A549 (cell line): ENCODE results near the gene HSPBAP1. TPM values are rescaled to one million over a fixed set of nuclear protein-coding genes. Genes with fewer than 3 reads are reported as not detected.

ENCODE experiments used
- ATAC-seq, 2 experiments: fragments of 200-7000 bp in 1 of 2; fragments of >200 bp in 1 of 2; cut with Nextera tagmentation in 1 of 2; cut with Tn5 transposase in 1 of 2; 3 replicates each; pipeline versions ENCODE4 v1.8.0 to v1.9.1; 2018 to 2020; ENCODE audit warnings: mild to moderate bottlenecking in 1 of 2, moderate library complexity in 1 of 2
- CTCF ChIA-PET: fragments of 300-600 bp; sonication (Branson Sonifier 250); formaldehyde crosslinking; extraction: SDS; loops from one replicate; lab custom pipeline; 2021; ENCODE audit warnings: antibody characterized with exemption, inconsistent platforms; lab: Yijun Ruan, JAX
- POLR2A ChIA-PET: fragments of 350-600 bp; formaldehyde crosslinking; extraction: SDS; loops from one replicate; lab custom pipeline; 2021; ENCODE audit warnings: antibody characterized with exemption, inconsistent platforms; lab: Yijun Ruan, JAX
- DNase-seq, 2 experiments: peaks; one replicate each; pipeline versions ENCODE4 v3.0.0 to v3.0.0-alpha.2; 2011 to 2016; ENCODE audit warnings: low read depth in 1 of 2, low spot score in 1 of 2
- FAIRE-seq: peaks from 2 replicates; lab custom pipeline; 2011; peaks lifted over from hg19 to GRCh38; lab: Jason Lieb, UNC
- H3K27ac ChIP-seq, 2 experiments: fragments of >200 bp; sonication (Bioruptor Twin); formaldehyde crosslinking; 3 replicates each; pipeline ENCODE4 v1.5.1; 2016 to 2017
- H3K4me1 ChIP-seq: fragments of >200 bp; sonication (Bioruptor Twin); formaldehyde crosslinking; 3 replicates; pipeline ENCODE4 v1.6.1; 2016
- H3K4me2 ChIP-seq: fragments of >200 bp; sonication (Bioruptor Twin); formaldehyde crosslinking; 3 replicates; pipeline ENCODE4 v1.6.1; 2016
- H3K4me3 ChIP-seq: fragments of >200 bp; sonication (Bioruptor Twin); formaldehyde crosslinking; 3 replicates; pipeline ENCODE4 v1.5.1; 2016
- H3K9me3 ChIP-seq: fragments of >200 bp; sonication (Bioruptor Twin); formaldehyde crosslinking; 3 replicates; pipeline ENCODE4 v1.6.1; 2016
- BHLHE40 ChIP-seq: IDR thresholded peaks from 2 replicates; pipeline ENCODE4 v1.6.1; 2012; ENCODE audit warnings: low read depth, low read length, inconsistent platforms
- CEBPB ChIP-seq, 2 experiments: fragments of >200 bp in 1 of 2; sonication (Bioruptor Twin) in 1 of 2; formaldehyde crosslinking in 1 of 2; IDR thresholded peaks; 2 replicates each; pipeline ENCODE4 v1.6.1; 2012 to 2016
- CHD4 ChIP-seq: fragments of 200-600 bp; sonication (generic); IDR thresholded peaks from 2 replicates; pipeline ENCODE4 v1.6.1; 2016; ENCODE audit warnings: antibody characterized with exemption, mild to moderate bottlenecking, borderline replicate concordance
- EHMT2 ChIP-seq: fragments of 200-600 bp; sonication (generic); IDR thresholded peaks from 2 replicates; pipeline ENCODE4 v1.6.1; 2016; ENCODE audit warnings: antibody characterized with exemption, low read depth, mild to moderate bottlenecking, moderate library complexity
- FOSL2 ChIP-seq, 2 experiments: fragments of 450-650 bp in 1 of 2; fragments of >200 bp in 1 of 2; sonication (Bioruptor Twin) in 1 of 2; formaldehyde crosslinking; IDR thresholded peaks; 2 replicates each; pipeline versions ENCODE4 v1.5.0 to v1.6.1; 2016 to 2020; ENCODE audit warnings: mild to moderate bottlenecking in 1 of 2, moderate library complexity in 1 of 2
- HEYL ChIP-seq: fragments of 250-450 bp; sonication (Bioruptor Pico); IDR thresholded peaks from 2 replicates; pipeline ENCODE4 v1.8.0; 2021; ENCODE audit warnings: mild to moderate bottlenecking, moderate library complexity
- HMGXB4 ChIP-seq: fragments of 250-450 bp; sonication (Bioruptor Pico); IDR thresholded peaks from 2 replicates; pipeline ENCODE4 v1.5.0; 2021; ENCODE audit warnings: mild to moderate bottlenecking, moderate library complexity, borderline replicate concordance
- JUN ChIP-seq, 2 experiments: fragments of >200 bp; sonication (Bioruptor Twin); formaldehyde crosslinking; IDR thresholded peaks; 2 replicates in 1 of 2; 3 replicates in 1 of 2; pipeline ENCODE4 v1.6.1; 2016 to 2017
- MAFK ChIP-seq: fragments of 450-650 bp; IDR thresholded peaks from 2 replicates; pipeline ENCODE4 v1.6.1; 2014; ENCODE audit not compliant: partially characterized antibody
- MAX ChIP-seq: IDR thresholded peaks from 2 replicates; pipeline ENCODE4 v1.6.1; 2012
- MAZ ChIP-seq: fragments of 150-350 bp; IDR thresholded peaks from 2 replicates; pipeline ENCODE4 v1.6.1; 2014; ENCODE audit warnings: antibody characterized with exemption, low read depth, low read length, borderline replicate concordance
- PHF8 ChIP-seq: fragments of 200-600 bp; sonication (generic); IDR thresholded peaks from 2 replicates; pipeline ENCODE4 v1.6.1; 2016; ENCODE audit warnings: low read depth, mild to moderate bottlenecking, antibody characterized with exemption, moderate library complexity, borderline replicate concordance
- SREBF2 ChIP-seq: fragments of 450-650 bp; IDR thresholded peaks from 2 replicates; pipeline ENCODE4 v1.6.1; 2014; ENCODE audit warnings: mild to moderate bottlenecking, moderate library complexity
- ZNF302 ChIP-seq: fragments of 250-450 bp; sonication (Bioruptor Pico); IDR thresholded peaks from 2 replicates; pipeline ENCODE4 v1.9.0; 2021; ENCODE audit warnings: inconsistent platforms, mild to moderate bottlenecking, moderate library complexity
- ZSCAN20 ChIP-seq: fragments of 250-450 bp; sonication (Bioruptor Pico); IDR thresholded peaks from 2 replicates; pipeline ENCODE4 v1.8.0; 2022; ENCODE audit warnings: mild to moderate bottlenecking, moderate library complexity
- WGBS: methylation state at CpG from one replicate; pipeline ENCODE4 v1.1.6; 2017; ENCODE audit errors: missing lambda C conversion rate; 5-methylcytosine and 5-hydroxymethylcytosine counted together
- polyA plus RNA-seq, 4 experiments: library from polyadenylated mRNA; depleted of rRNA in 3 of 4; stranded (reverse); fragments of >200 nt; fragmentation: RNase III in 1 of 4; extraction: RNeasy Plus Mini Kit Qiagen cat#74134 plus additional on column Dnase treatment in 1 of 4; gene quantifications; 2 replicates in 3 of 4; 3 replicates in 1 of 4; pipeline ENCODE4 v1.2.3, GENCODE V29; 2011 to 2017

The HSPBAP1 gene
- polyA plus RNA-seq, 2 of the 4 experiments (the other 2 are of a cell fraction) = 6.3 to 9.2 TPM

- POLR2A ChIA-PET = no interaction called here
- peak in 1 of 2 experiments; percentile 13 for DNase-seq
- TF ChIP-seq CHD4 (no peak), CEBPB (IDR thresholded peaks at IDR 0.05) (no peak), PHF8 (no peak), JUN (IDR thresholded peaks at IDR 0.05) (no peak), ZNF302 (no peak), MAFK (no peak), HMGXB4 (CRISPR knock-in tag) (no peak), SREBF2 (no peak), ZSCAN20 (no peak), HEYL (CRISPR knock-in tag) (no peak), MAZ (no peak), MAX (no peak)
- TF ChIP-seq, all 56 proteins: peak for 0
Measured at GRCh38 chr3:122691195-122691594, 102.4 kb downstream of the HSPBAP1 start.

DNA sequence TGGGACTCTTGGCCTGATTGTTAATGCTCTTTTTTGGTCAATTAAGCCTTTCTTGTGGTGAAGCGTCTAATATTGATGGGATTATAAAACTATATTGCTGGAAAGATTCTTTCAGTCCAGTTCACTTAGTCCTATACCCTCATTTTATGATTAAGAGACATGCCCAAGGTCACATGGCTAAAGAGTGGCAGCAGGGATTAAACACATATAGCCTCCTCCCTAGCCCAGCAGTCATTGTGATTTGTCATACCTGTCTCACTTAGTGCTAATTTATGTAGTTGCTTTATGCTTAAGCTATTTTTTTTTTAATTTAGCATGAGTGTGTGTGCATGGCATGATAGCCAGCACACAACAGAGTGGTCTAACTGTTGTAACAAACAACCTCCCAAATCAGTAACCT, 103.5 kb downstream of the HSPBAP1 start:
- ATAC-seq (no peak), DNase-seq (no peak), FAIRE-seq (no peak)
- Histone ChIP-seq H3K4me2 (no peak overlapping the region), H3K4me1 (peaks cover 21% of the 10 kb centered on the region), H3K4me3 (no peak overlapping the region), H3K27ac (0 out of 6 replicates have a peak overlapping the region, but pooled peaks of 1 of the 2 experiments have one; percentile 6), H3K9me3 (no peaks in the 10 kb centered on the region)
- TF ChIP-seq EHMT2 (no peak), BHLHE40 (no peak), FOSL2 (IDR thresholded peaks at IDR 0.05) (no peak), FOSL2 (CRISPR knock-in tag; IDR thresholded peaks at IDR 0.05) (no peak)
- ChIA-PET CTCF (interaction anchor here (0.8 to 2.6 kb wide), 3 partner anchors 11 to 231 kb away, joined by 3 to 10 read pairs (median 3); no protein-coding TSS in a partner anchor), POLR2A (no interaction called here)
- 96% methylated on average over 1 of the region's 1 CpG for WGBS

More at GRCh38 chr3:122691195-122691594, 102.4 kb downstream of the HSPBAP1 start:
- no peak overlapping the region for H3K4me3 ChIP-seq
- H3K27ac ChIP-seq = 0 out of 6 replicates have a peak overlapping the region, but pooled peaks of 1 of the 2 experiments have one; percentile 13
- WGBS = 61% methylated on average over 4 of the region's 4 CpGs
- peaks cover 21% of the 10 kb centered on the region for H3K4me1 ChIP-seq
- no peak for FAIRE-seq
- H3K4me2 ChIP-seq = peak overlapping the region; percentile 16; the same call in 1 of the 3 replicates
- CTCF ChIA-PET = interaction anchor here (2.6 kb wide), 1 partner anchor 12 kb away, joined by 10 read pairs; no protein-coding TSS in a partner anchor
- peak; percentile 74 to 78; a peak in 4 of 6 replicates for ATAC-seq
- H3K9me3 ChIP-seq = no peaks in the 10 kb centered on the region

Other genes with a start within 250 kb of the HSPBAP1 start
- 11.7 and 12.6 TPM in 2 replicates for gene PARP9, start 229.5 kb downstream of the HSPBAP1 start, polyA plus RNA-seq (2011; rRNA removed)
- 4.5 to 7.0 TPM (median 5.1 TPM) in 3 replicates for gene PARP9, start 229.5 kb downstream of the HSPBAP1 start, polyA plus RNA-seq (2017; fragmentation: RNase III; extraction: RNeasy Plus Mini Kit Qiagen cat#74134 plus additional on column Dnase treatment)
- 4.2 and 6.9 TPM in 2 replicates for gene DTX3L, start 229.5 kb downstream of the HSPBAP1 start, polyA plus RNA-seq (2011; rRNA removed)
- gene DTX3L, start 229.5 kb downstream of the HSPBAP1 start, polyA plus RNA-seq (2017; fragmentation: RNase III; extraction: RNeasy Plus Mini Kit Qiagen cat#74134 plus additional on column Dnase treatment) = 5.3 to 6.8 TPM (median 5.7 TPM) in 3 replicates
- 0.05 TPM in 1 of 2 replicates, not detected in the other for gene PARP15, start 216.2 kb downstream of the HSPBAP1 start, polyA plus RNA-seq (2011; rRNA removed)
- gene PARP15, start 216.2 kb downstream of the HSPBAP1 start, polyA plus RNA-seq (2017; fragmentation: RNase III; extraction: RNeasy Plus Mini Kit Qiagen cat#74134 plus additional on column Dnase treatment) = not detected in 3 replicates
- 23.0 and 23.6 TPM in 2 replicates for gene PARP14, start 113.0 kb downstream of the HSPBAP1 start, polyA plus RNA-seq (2011; rRNA removed)
- 7.5 to 8.7 TPM (median 8.7 TPM) in 3 replicates for gene PARP14, start 113.0 kb downstream of the HSPBAP1 start, polyA plus RNA-seq (2017; fragmentation: RNase III; extraction: RNeasy Plus Mini Kit Qiagen cat#74134 plus additional on column Dnase treatment)
- 16.2 and 16.8 TPM in 2 replicates for gene SLC49A4, start 1.2 kb upstream of the HSPBAP1 start, polyA plus RNA-seq (2011; rRNA removed)
- 9.3 to 11.1 TPM (median 10.1 TPM) in 3 replicates for gene SLC49A4, start 1.2 kb upstream of the HSPBAP1 start, polyA plus RNA-seq (2017; fragmentation: RNase III; extraction: RNeasy Plus Mini Kit Qiagen cat#74134 plus additional on column Dnase treatment)
- 0.01 TPM in 1 of 2 replicates, not detected in the other for gene SEMA5B, start 233.9 kb upstream of the HSPBAP1 start, polyA plus RNA-seq (2011; rRNA removed)
- 0.03 to 0.04 TPM (median 0.03 TPM) in 3 replicates for gene SEMA5B, start 233.9 kb upstream of the HSPBAP1 start, polyA plus RNA-seq (2017; fragmentation: RNase III; extraction: RNeasy Plus Mini Kit Qiagen cat#74134 plus additional on column Dnase treatment)